Measurements from ENCODE around the gene GRIK4. TPM values are rescaled to one million over a fixed set of nuclear protein-coding genes. Genes with fewer than 3 reads are reported as not detected.
"Not testable (repeated sequence)": the region's sequence is repeated elsewhere in the genome, so short reads cannot be mapped to it uniquely, and the experiment has no call there.

GRIK4 gene
- total and polyA plus RNA-seq, 8 donors = 0.06 to 0.31 TPM; not detected in 6

DNA sequence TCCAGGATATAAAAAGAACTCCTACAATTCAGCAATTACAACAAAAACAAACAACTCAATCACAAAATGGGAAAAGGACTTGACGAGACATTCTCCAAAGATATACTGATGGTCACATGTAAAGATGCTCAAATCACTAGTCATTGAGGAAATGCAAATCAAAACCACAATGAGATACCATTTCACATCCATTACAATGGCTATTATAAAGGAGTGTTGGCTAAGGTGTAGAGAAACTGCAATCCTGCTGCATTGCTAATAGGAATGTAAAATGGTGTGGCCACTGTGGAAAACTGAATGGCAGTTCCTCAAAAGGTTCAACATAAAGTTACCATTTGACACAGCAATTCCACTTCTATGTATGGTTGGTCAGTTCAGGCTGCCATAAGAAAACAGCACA, 500.5 kb downstream of the GRIK4 start:
- intact Hi-C loops (cut with DNase I; ENCODE audit: low total_unique reads) = no loop called here
- no peak overlapping the region for H3K27ac ChIP-seq
- H3K4me1 ChIP-seq = no peaks in the 10 kb centered on the region
- no peaks in the 10 kb centered on the region for H3K27me3 ChIP-seq
- H3K4me3 ChIP-seq = no peak overlapping the region
- 79 to 91% (median 88%) methylated on average over 1 of the region's 1 CpG for WGBS, 5 donors
- TF ChIP-seq POLR2A (IDR thresholded peaks at IDR 0.05) (no peak), POLR2AphosphoS5 (IDR thresholded peaks at IDR 0.05) (no peak), EP300 (IDR thresholded peaks at IDR 0.05) (no peak)
- TF ChIP-seq, protein P1, sequence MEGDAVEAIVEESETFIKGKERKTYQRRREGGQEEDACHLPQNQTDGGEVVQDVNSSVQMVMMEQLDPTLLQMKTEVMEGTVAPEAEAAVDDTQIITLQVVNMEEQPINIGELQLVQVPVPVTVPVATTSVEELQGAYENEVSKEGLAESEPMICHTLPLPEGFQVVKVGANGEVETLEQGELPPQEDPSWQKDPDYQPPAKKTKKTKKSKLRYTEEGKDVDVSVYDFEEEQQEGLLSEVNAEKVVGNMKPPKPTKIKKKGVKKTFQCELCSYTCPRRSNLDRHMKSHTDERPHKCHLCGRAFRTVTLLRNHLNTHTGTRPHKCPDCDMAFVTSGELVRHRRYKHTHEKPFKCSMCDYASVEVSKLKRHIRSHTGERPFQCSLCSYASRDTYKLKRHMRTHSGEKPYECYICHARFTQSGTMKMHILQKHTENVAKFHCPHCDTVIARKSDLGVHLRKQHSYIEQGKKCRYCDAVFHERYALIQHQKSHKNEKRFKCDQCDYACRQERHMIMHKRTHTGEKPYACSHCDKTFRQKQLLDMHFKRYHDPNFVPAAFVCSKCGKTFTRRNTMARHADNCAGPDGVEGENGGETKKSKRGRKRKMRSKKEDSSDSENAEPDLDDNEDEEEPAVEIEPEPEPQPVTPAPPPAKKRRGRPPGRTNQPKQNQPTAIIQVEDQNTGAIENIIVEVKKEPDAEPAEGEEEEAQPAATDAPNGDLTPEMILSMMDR (IDR thresholded peaks at IDR 0.05) = no peak
- H3K36me3 ChIP-seq = no peaks in the 10 kb centered on the region
- H3K9me3 ChIP-seq = no peaks in the 10 kb centered on the region
- no peak for DNase-seq

DNA sequence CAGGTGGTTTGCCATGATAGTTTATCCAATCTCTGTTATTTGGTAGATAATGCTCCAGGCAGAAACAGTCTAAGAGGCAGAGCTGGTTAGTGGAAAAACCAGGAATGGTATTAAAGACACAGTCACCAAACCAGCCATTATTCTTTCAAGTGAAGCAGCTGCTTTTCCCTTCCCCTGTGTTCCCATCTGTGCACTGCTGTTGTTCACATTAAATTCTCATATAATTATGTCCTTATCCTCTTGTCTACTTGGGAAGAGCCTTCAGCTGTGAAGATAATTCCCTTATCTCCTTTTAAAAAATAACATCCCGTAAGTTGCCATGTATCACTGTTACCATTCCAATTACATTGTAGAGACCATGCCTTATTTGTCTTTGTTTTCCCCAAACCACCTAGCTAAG, 507.2 kb downstream of the GRIK4 start:
- WGBS, 5 donors = 62 to 74% (median 69%) methylated on average over 1 of the region's 1 CpG
- no peaks in the 10 kb centered on the region for H3K36me3 ChIP-seq
- H3K4me3 ChIP-seq = no peak overlapping the region
- no peaks in the 10 kb centered on the region for H3K9me3 ChIP-seq
- H3K4me1 ChIP-seq = peaks cover 3 to 5% (median 4%) of the 10 kb centered on the region in 4 donors
- H3K27ac ChIP-seq = no peak overlapping the region
- intact Hi-C loops (cut with DNase I; ENCODE audit: low total_unique reads) = no loop called here
- no peak for DNase-seq
- TF ChIP-seq, protein P1 (IDR thresholded peaks at IDR 0.05) = no peak
- TF ChIP-seq POLR2AphosphoS5 (IDR thresholded peaks at IDR 0.05) (no peak), POLR2A (IDR thresholded peaks at IDR 0.05) (no peak), EP300 (IDR thresholded peaks at IDR 0.05) (no peak)
- no peaks in the 10 kb centered on the region for H3K27me3 ChIP-seq

DNA sequence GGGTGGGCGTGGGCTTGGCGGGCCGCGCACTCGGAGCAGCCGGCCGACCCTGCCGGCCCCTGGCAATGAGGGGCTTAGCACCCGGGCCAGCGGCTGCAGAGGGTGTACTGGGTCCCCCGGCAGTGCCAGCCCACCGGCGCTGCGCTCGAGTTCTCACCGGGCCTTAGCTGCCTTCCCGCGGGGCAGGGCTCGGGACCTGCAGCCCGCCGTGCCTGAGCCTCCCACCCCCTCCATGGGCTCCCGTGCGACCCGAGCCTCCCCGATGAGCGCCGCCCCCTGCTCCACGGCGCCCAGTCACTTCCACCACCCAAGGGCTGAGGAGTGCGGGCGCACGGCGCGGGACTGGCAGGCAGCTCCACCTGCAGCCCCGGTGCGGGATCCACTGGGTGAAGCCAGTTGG, 510.2 kb downstream of the GRIK4 start:
- 93 to 99% (median 96%) methylated on average over 14 to 36 of the region's 36 CpGs for WGBS, 5 donors

DNA sequence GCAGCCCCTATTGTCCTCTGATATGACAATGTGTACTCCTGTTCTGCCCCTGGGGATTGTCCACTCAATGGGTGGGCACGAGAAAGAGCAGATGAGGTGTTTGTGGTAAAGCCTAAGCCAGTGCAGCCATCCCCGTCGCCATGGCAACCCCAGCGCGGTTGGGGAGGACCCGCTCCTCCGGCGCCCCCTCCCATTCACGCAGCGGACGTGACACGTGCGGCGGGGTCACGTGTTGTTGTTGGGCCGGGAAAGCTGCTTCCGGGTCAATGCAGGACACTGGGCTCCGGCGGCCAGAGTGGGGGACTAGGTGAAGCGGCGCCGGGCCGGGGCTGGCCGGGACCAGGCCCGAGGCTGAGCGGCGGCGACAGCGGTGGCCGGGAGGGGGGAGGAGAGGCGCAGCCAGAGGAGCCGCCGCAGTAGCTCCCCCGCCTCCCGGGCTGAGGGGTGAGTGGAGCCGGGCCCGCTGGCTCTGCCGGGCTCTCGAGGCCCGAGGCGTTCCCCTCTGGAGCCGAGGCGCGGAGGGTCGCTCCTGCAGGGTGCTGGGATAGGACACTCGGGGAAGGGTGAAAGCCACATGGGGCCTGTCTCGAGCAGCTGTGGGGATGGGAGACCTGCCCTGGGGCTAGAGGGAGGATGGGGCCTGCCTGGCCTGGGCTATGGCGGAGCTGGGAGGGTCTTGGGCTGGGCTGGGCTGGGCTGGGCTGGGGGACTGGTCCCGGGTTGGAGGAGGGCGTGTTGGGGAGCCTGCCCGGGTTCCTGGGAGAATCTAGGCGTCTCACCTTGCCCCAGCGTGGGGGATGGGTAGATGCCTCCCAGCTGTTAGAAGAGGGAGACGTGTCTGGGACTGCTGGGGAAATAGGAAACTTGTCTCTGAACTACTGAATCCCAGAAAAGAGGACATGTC, 512.6 kb downstream of the GRIK4 start, which contains the start of gene TBCEL:
Gene TBCEL (plus strand): TSS at position 255 of the 904 bp plus-strand sequence. CDS start 21,589 bp downstream, outside the sequence.
- peak within 1 kb of the TSS; percentile 77 to 98 (median 86) for H3K4me3 ChIP-seq
- WGBS, 5 donors = 1 to 2% (median 2%) methylated on average over 30 to 54 of the region's 54 CpGs
- TF ChIP-seq, protein P1 (IDR thresholded peaks at IDR 0.05) = no peak
- peak in 2 of 3 donors; percentile 46 to 85 for TF ChIP-seq POLR2AphosphoS5 (IDR thresholded peaks at IDR 0.05)
- H3K9me3 ChIP-seq = no peaks in the 10 kb centered on the region
- H3K27me3 ChIP-seq = no peaks in the 10 kb centered on the region
- peak within 1 kb of the TSS; percentile 53 to 87 (median 73) for H3K27ac ChIP-seq
- DNase-seq = peak; percentile 77 to 96
- intact Hi-C loops (cut with DNase I; ENCODE audit: low total_unique reads) = no loop called here
- peaks cover 19 to 42% (median 24%) of the 10 kb centered on the region in 4 donors for H3K4me1 ChIP-seq
- H3K36me3 ChIP-seq = no peaks in the 10 kb centered on the region

More for the DNA sequence above, 510.2 kb downstream of the GRIK4 start:
- DNase-seq; H3K36me3 ChIP-seq; H3K4me3 ChIP-seq; H3K9me3 ChIP-seq; H3K27ac ChIP-seq; H3K27me3 ChIP-seq; intact Hi-C loops (cut with DNase I; ENCODE audit: low total_unique reads): not testable (repeated sequence)
- peaks cover 19 to 32% (median 24%) of the 10 kb centered on the region in 4 donors for H3K4me1 ChIP-seq
